Coronary artery (tissue), 2 donors: ENCODE measurements around the gene CYP3A4.
"Not testable (repeated sequence)": the region's sequence is repeated elsewhere in the genome, so short reads cannot be mapped to it uniquely, and the experiment has no call there.

ENCODE experiments used
- DNase-seq: peaks from one replicate; pipeline ENCODE4 v3.0.0-alpha.2; 2017; ENCODE audit warnings: low spot score
- H3K27ac ChIP-seq, 2 donors: fragments of 200-600 bp; sonication (generic); one replicate each; pipeline ENCODE4 v1.5.1; 2016 to 2019
- H3K4me3 ChIP-seq: fragments of 200-600 bp; sonication (generic); 2 replicates; pipeline ENCODE4 v1.5.1; 2016; ENCODE audit warnings: mild to moderate bottlenecking, moderate library complexity
- CTCF ChIP-seq: fragments of 200-600 bp; sonication (generic); IDR thresholded peaks from one replicate; pipeline ENCODE4 v1.5.1; 2019; ENCODE audit warnings: antibody characterized with exemption

CYP3A4 gene

DNA sequence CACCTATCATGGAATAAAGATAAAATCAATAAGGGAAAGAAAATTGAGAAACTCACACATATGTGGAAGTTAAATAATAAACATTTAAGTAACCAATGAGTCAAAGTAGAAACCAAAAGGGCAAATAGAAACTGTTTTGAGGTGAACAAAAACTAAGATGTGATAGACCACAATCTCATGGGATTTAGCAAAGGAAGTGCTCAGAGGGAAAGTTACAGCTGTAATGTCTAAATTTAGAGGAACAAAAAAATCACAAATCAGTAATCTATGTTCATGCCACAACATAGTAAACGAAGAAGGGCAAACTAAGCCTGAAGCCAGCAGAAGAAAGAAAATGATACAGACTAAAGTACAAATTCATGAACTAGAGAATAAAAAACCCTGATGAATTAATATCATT is 16.3 kb downstream of the CYP3A4 start:
- no peak for TF ChIP-seq CTCF
- no peak for DNase-seq
- no peak overlapping the region for H3K27ac ChIP-seq
- H3K4me3 ChIP-seq, result no peak overlapping the region

DNA sequence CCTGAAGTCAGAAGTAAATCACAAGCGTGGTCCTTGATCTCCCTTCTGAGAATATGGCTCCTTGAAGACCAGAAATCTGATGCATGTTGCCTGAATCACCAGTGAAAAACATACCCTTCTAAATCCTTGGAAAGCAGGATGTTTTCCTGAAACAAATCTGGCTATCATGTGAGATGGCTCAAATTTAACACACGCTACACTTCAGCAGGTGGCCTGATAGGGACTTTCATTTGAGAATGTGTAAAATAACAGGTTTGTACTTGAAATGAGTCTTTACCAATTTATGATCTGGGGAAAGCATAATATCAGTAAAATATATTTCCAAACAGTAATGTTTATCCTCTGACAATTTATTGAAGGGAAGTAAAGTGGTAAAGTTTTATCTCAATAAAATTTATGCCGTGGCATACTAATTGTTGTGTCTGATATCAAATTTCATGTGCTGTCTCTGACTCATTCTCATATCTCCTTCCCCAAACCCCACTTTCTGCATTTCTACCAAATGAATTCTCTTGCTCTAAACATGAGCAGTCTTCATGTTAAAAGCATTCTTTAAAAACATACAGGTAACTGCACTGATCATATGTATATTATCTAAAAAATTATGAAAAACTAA is 17.4 kb downstream of the CYP3A4 start:
- Histone ChIP-seq H3K27ac (no peak overlapping the region), H3K4me3 (no peak overlapping the region)
- no peak for TF ChIP-seq CTCF
- DNase-seq, result no peak

- no peak for DNase-seq
- Histone ChIP-seq H3K4me3 (no peak overlapping the region), H3K27ac (no peak overlapping the region)
- no peak for TF ChIP-seq CTCF
These were observed 19.5 kb downstream of the CYP3A4 start for GRCh38 chr7:99764478-99764877.

DNA sequence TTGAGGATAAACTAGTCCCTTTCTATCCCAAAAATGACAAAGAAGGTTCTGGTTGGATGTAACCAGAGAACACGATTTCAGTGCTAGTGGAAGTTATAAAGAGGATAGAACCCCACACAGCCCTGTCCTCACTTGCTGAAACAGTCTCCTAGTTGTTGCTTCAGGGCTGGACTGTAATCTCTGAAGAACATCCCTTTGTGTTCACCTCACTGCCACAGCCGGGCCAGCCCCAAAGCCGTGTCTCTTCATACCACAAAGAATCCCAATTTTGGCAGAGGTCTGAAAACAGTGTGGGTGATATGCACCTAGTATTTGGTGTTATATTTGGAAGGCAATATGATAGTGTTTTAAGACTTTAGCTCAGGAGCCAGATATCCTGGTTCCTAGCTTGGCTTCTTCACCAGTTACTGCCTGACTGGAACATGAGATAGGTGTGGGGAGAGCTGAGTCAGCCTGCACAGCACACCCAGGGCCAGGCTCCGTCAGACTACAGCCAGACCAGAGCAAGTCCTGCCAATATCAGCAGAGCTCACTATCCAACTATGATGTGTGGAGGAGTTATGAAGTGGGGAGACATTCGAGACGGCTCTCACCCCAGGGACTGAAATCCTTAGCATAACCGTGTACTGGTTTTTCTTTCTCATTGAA is 21.2 kb downstream of the CYP3A4 start:
- Histone ChIP-seq H3K27ac (no peak overlapping the region), H3K4me3 (no peak overlapping the region)
- no peak for TF ChIP-seq CTCF
- no peak for DNase-seq

DNA sequence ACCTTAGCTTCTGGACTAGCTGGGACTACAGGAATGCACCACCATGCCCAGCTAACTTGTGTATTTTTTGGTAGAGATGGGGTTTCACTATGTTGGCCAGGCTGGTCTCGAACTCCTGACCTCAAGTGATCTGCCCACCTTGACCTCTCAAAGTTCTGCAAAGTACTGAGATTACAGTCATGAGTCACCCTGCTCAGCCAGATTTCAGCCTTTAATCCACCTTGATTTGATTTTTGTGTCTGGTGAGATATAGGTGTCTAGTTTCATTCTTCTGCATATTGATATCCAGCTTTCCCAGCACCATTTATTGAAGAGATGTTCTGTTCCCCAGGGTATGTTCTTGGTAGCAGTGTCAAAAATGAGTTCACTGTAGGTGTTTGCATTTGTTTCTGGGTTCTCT is 28.9 kb downstream of the CYP3A4 start:
- Histone ChIP-seq H3K27ac (no peak overlapping the region), H3K4me3 (no peak overlapping the region)
- no peak for TF ChIP-seq CTCF
- no peak for DNase-seq

- Histone ChIP-seq H3K27ac (no peak overlapping the region), H3K4me3 (no peak overlapping the region)
- DNase-seq, result no peak
- TF ChIP-seq CTCF, result no peak
These were observed 31.6 kb downstream of the CYP3A4 start for GRCh38 chr7:99752356-99752755.

DNA sequence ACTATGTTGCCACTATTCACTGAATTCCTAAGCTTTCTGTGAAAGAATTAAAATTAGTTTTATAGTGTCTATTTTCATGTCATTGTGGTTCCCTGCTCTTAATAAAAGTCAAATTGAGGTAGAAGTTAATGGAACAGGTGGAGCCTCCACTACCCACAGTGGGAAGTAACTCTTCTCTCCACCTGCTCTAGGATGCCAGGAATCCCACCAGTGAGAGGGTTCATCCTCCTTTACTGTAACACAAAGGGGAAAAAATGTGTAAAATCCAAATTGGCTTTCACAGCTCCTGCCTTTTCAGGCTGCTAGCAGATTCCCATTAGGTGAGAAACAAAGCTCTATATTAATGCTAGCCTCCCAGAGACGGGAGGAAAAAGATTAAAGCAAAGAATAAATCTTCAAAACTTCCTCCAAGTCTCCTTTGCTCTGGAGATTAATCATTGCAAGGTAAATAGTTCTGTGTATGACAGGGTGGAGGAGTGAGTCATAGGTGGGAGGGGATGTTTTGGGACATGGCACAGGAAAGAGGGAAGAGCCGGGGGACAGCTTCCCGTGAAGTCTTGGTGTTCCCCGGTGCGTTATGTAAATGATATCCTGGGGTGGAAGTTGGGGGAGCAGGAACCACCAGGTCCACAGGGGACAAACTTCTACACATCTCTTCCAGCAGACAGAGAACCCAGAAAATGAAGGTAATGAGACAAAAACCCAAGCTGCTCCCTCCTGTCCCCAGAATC is 32.5 kb downstream of the CYP3A4 start:
- not testable (repeated sequence) for H3K27ac ChIP-seq, DNase-seq, H3K4me3 ChIP-seq
